GM12891 (cell line): Measurements from ENCODE around the gene CAMKV.

ENCODE experiments used
- PAX5 ChIP-seq: IDR thresholded peaks from 2 replicates; pipeline ENCODE4 v1.6.1; 2011; ENCODE audit warnings: low read length, moderate library complexity, mild to moderate bottlenecking; ENCODE audit not compliant: insufficient read depth, severe bottlenecking
- POLR2A ChIP-seq: IDR thresholded peaks from 2 replicates; pipeline ENCODE4 v1.6.1; 2011; ENCODE audit warnings: low read depth, low read length, control low read depth
- POLR2AphosphoS5 ChIP-seq: IDR thresholded peaks from 2 replicates; pipeline ENCODE4 v1.6.1; 2011; ENCODE audit warnings: low read depth, low read length, control low read depth
- POU2F2 ChIP-seq: IDR thresholded peaks from 2 replicates; pipeline ENCODE4 v1.6.1; 2011; ENCODE audit warnings: low read depth, mild to moderate bottlenecking, control low read depth, low read length, moderate library complexity
- SPI1 ChIP-seq: IDR thresholded peaks from 2 replicates; pipeline ENCODE4 v1.6.1; 2011; ENCODE audit warnings: low read depth, low read length, control low read depth
- TAF1 ChIP-seq: IDR thresholded peaks from 2 replicates; pipeline ENCODE4 v1.6.1; 2011; ENCODE audit warnings: low read depth, low read length, control low read depth

- TF ChIP-seq POLR2AphosphoS5 (no peak), POLR2A (no peak), TAF1 (no peak), SPI1 (no peak), POU2F2 (no peak), PAX5 (no peak)
Observed at GRCh38 chr3:49911124-49911420, 41.4 kb upstream of the CAMKV start.
